ENCODE data around the gene SLX4IP. TPM values are rescaled to one million over a fixed set of nuclear protein-coding genes. Genes with fewer than 3 reads are reported as not detected.
A peak's percentile ranks its signal among the peaks of the same experiment; 100 is the strongest.

Gene SLX4IP
- total RNA-seq (4.4 and 8.1 TPM in 2 replicates), polyA plus RNA-seq (1.6 and 1.9 TPM in 2 replicates), polyA minus RNA-seq (ENCODE audit: low replicate concordance) (3.0 and 3.1 TPM in 2 replicates)
- polyA plus RNA-seq (2012), result 1.3 and 1.4 TPM in 2 replicates

GRCh38 chr20:10434832-10435812, at the start of gene SLX4IP:
Gene SLX4IP (plus strand): TSS chr20:10435305. CDS start chr20:10458205, 22,900 bp downstream.
- H3K4me1 ChIP-seq (ENCODE audit: control insufficient read depth, extremely low read depth, insufficient read depth, low read length), result peaks cover 2% of the 10 kb centered on the region
- peak; percentile 95 to 99 for DNase-seq (ENCODE audit: low read depth in 2 of 2)
- H3K4me2 ChIP-seq (ENCODE audit: extremely low read depth, insufficient read depth, low read length), result peak within 1 kb of the TSS; percentile 97
- H3K4me3 ChIP-seq (replicated peaks in 1 of 4; ENCODE audit: control extremely low read depth in 1 of 4, insufficient read depth in 1 of 4, low read depth in 3 of 4, low read length in 4 of 4), result peak within 1 kb of the TSS; percentile 86 to 97 (median 94)
- H3K79me2 ChIP-seq (ENCODE audit: control insufficient read depth, insufficient read depth, low read length), result peaks cover 36% of the 10 kb centered on the region
- H3K9me3 ChIP-seq (ENCODE audit: control insufficient read depth, insufficient read depth, low read depth, low read length), result no peaks in the 10 kb centered on the region
- H4K20me1 ChIP-seq (ENCODE audit: control insufficient read depth, extremely low read depth, insufficient read depth, low read length), result no peaks in the 10 kb centered on the region
- H3K36me3 ChIP-seq (ENCODE audit: control insufficient read depth, insufficient read depth, low read length), result no peaks in the 10 kb centered on the region
- peak within 1 kb of the TSS; percentile 78 for H3K27ac ChIP-seq (ENCODE audit: insufficient read depth, low read length)
- H2AFZ ChIP-seq (ENCODE audit: low read length), result peak within 1 kb of the TSS; percentile 97
- peak within 1 kb of the TSS; percentile 77 for H3K9ac ChIP-seq (ENCODE audit: insufficient read depth, low read length)
- TF ChIP-seq EZH2 (IDR thresholded peaks at IDR 0.05; ENCODE audit: low read length, missing control alignments) (no peak), CTCF (conservative IDR thresholded peaks at IDR 0.05 in 1 of 2, IDR thresholded peaks at IDR 0.05 in 1 of 2; ENCODE audit: low read depth in 1 of 2, low read length in 2 of 2) (no peak)
- no peaks in the 10 kb centered on the region for H3K27me3 ChIP-seq (ENCODE audit: control insufficient read depth, insufficient read depth, low read length)

- TF ChIP-seq EZH2 (IDR thresholded peaks at IDR 0.05; ENCODE audit: low read length, missing control alignments) (no peak), CTCF (conservative IDR thresholded peaks at IDR 0.05 in 1 of 2, IDR thresholded peaks at IDR 0.05 in 1 of 2; ENCODE audit: low read depth in 1 of 2, low read length in 2 of 2) (no peak)
- H3K79me2 ChIP-seq (ENCODE audit: control insufficient read depth, insufficient read depth, low read length), result no peaks in the 10 kb centered on the region
- peak in 1 of 2 donors; percentile 73 for DNase-seq (ENCODE audit: low read depth in 2 of 2)
- H3K4me2 ChIP-seq (ENCODE audit: extremely low read depth, insufficient read depth, low read length), result no peak overlapping the region
- H4K20me1 ChIP-seq (ENCODE audit: control insufficient read depth, extremely low read depth, insufficient read depth, low read length), result no peaks in the 10 kb centered on the region
- no peak overlapping the region for H3K9ac ChIP-seq (ENCODE audit: insufficient read depth, low read length)
- H3K27ac ChIP-seq (ENCODE audit: insufficient read depth, low read length), result no peak overlapping the region
- no peak overlapping the region for H2AFZ ChIP-seq (ENCODE audit: low read length)
- no peak overlapping the region for H3K4me3 ChIP-seq (replicated peaks in 1 of 4; ENCODE audit: control extremely low read depth in 1 of 4, insufficient read depth in 1 of 4, low read depth in 3 of 4, low read length in 4 of 4)
- H3K4me1 ChIP-seq (ENCODE audit: control insufficient read depth, extremely low read depth, insufficient read depth, low read length), result no peaks in the 10 kb centered on the region
- H3K9me3 ChIP-seq (ENCODE audit: control insufficient read depth, insufficient read depth, low read depth, low read length), result no peaks in the 10 kb centered on the region
- no peaks in the 10 kb centered on the region for H3K36me3 ChIP-seq (ENCODE audit: control insufficient read depth, insufficient read depth, low read length)
- no peaks in the 10 kb centered on the region for H3K27me3 ChIP-seq (ENCODE audit: control insufficient read depth, insufficient read depth, low read length)
Observed at GRCh38 chr20:10385850-10386544, 49.1 kb upstream of the SLX4IP start.

DNA sequence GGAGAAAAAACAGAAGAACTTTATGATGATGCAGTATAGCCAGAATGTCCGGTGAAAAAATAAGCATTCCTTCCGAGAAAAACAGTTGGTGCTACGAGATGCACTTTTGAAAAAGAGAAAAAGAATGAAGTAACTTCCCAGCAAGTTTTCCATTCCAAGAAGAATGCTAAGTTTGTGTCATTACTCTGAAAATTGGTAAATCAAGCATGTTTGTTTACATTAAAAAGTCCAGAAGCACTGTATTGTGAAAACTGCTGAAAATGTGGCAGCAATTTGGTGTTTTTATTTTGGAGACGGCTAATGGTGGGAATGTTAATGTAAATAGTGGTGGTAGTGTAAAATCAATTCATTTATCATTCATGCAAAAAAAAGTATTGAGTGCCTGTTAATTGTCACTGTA, 47.4 kb upstream of the SLX4IP start:
- no peaks in the 10 kb centered on the region for H4K20me1 ChIP-seq (ENCODE audit: control insufficient read depth, extremely low read depth, insufficient read depth, low read length)
- no peak overlapping the region for H3K4me3 ChIP-seq (replicated peaks in 1 of 4; ENCODE audit: control extremely low read depth in 1 of 4, insufficient read depth in 1 of 4, low read depth in 3 of 4, low read length in 4 of 4)
- H3K79me2 ChIP-seq (ENCODE audit: control insufficient read depth, insufficient read depth, low read length), result no peaks in the 10 kb centered on the region
- H3K4me2 ChIP-seq (ENCODE audit: extremely low read depth, insufficient read depth, low read length), result peak overlapping the region; percentile 13
- no peak for TF ChIP-seq CTCF (conservative IDR thresholded peaks at IDR 0.05 in 1 of 2, IDR thresholded peaks at IDR 0.05 in 1 of 2; ENCODE audit: low read depth in 1 of 2, low read length in 2 of 2)
- no peak for TF ChIP-seq EZH2 (IDR thresholded peaks at IDR 0.05; ENCODE audit: low read length, missing control alignments)
- no peak overlapping the region for H3K9ac ChIP-seq (ENCODE audit: insufficient read depth, low read length)
- H2AFZ ChIP-seq (ENCODE audit: low read length), result no peak overlapping the region
- no peaks in the 10 kb centered on the region for H3K36me3 ChIP-seq (ENCODE audit: control insufficient read depth, insufficient read depth, low read length)
- no peak overlapping the region for H3K27ac ChIP-seq (ENCODE audit: insufficient read depth, low read length)
- peak in 1 of 2 donors; percentile 41 for DNase-seq (ENCODE audit: low read depth in 2 of 2)
- H3K4me1 ChIP-seq (ENCODE audit: control insufficient read depth, extremely low read depth, insufficient read depth, low read length), result no peaks in the 10 kb centered on the region
- H3K27me3 ChIP-seq (ENCODE audit: control insufficient read depth, insufficient read depth, low read length), result no peaks in the 10 kb centered on the region
- no peaks in the 10 kb centered on the region for H3K9me3 ChIP-seq (ENCODE audit: control insufficient read depth, insufficient read depth, low read depth, low read length)
